Neural cell (in vitro differentiated cells): Measurements from ENCODE around the gene HIGD2B. TPM values are rescaled to one million over a fixed set of nuclear protein-coding genes. Genes with fewer than 3 reads are reported as not detected.

ENCODE experiments used
- H2AFZ ChIP-seq: fragments of 200-600, 300-800 bp; sonication (generic), shearing (Covaris generic); 2 replicates; pipeline ENCODE4 v1.6.0; 2014; ENCODE audit warnings: low read depth, mild to moderate bottlenecking, antibody characterized with exemption, low read length, moderate library complexity
- H3F3A ChIP-seq: fragments of 200-600 bp; shearing (Covaris generic); 2 replicates; pipeline ENCODE4 v1.6.1; 2016; ENCODE audit warnings: mild to moderate bottlenecking, moderate library complexity, mixed read lengths, antibody characterized with exemption, low read length; ENCODE audit not compliant: insufficient read depth, poor library complexity, severe bottlenecking
- H3K27ac ChIP-seq: fragments of 200-600, 300-800 bp; sonication (generic), shearing (Covaris generic); 2 replicates; pipeline ENCODE4 v1.5.1; 2014; ENCODE audit warnings: mild to moderate bottlenecking, low read length, moderate library complexity
- H3K27me3 ChIP-seq: fragments of 300-800, 200-600 bp; sonication (generic), shearing (Covaris generic); 2 replicates; pipeline ENCODE4 v1.6.0; 2014; ENCODE audit warnings: mild to moderate bottlenecking, low read depth, low read length, moderate library complexity; ENCODE audit not compliant: insufficient read depth
- H3K36me3 ChIP-seq: fragments of 300-800, 200-600 bp; sonication (generic), shearing (Covaris generic); 2 replicates; pipeline ENCODE4 v1.5.1; 2014; ENCODE audit warnings: mild to moderate bottlenecking, antibody characterized with exemption, low read length, moderate library complexity; ENCODE audit not compliant: insufficient read depth
- H3K4me2 ChIP-seq: fragments of 300-800, 200-600 bp; sonication (generic), shearing (Covaris generic); 2 replicates; pipeline ENCODE4 v1.6.0; 2014; ENCODE audit warnings: mild to moderate bottlenecking, low read length
- H3K4me3 ChIP-seq: fragments of 300-800, 200-600 bp; sonication (generic), shearing (Covaris generic); 2 replicates; pipeline ENCODE4 v1.5.1; 2014; ENCODE audit warnings: mild to moderate bottlenecking, low read length, moderate library complexity
- H3K79me2 ChIP-seq: fragments of 200-600 bp; shearing (Covaris generic); replicated peaks from 2 replicates; pipeline ENCODE4 v1.6.0; 2014; ENCODE audit warnings: mild to moderate bottlenecking, low read length, moderate library complexity; ENCODE audit not compliant: insufficient read depth
- H3K9ac ChIP-seq: fragments of 300-800, 200-600 bp; sonication (generic), shearing (Covaris generic); 2 replicates; pipeline ENCODE4 v1.6.1; 2016; ENCODE audit warnings: mild to moderate bottlenecking, low read length, mixed read lengths
- H3K9me2 ChIP-seq: fragments of 200-600 bp; shearing (Covaris generic); 2 replicates; pipeline ENCODE4 v1.6.1; 2016; ENCODE audit warnings: mild to moderate bottlenecking, low read length, mixed read lengths; ENCODE audit not compliant: insufficient read depth
- H3K9me3 ChIP-seq: fragments of 200-600, 300-800 bp; sonication (generic), shearing (Covaris generic); 2 replicates; pipeline ENCODE4 v1.6.1; 2016; ENCODE audit warnings: mild to moderate bottlenecking, mixed run types, low read length, moderate library complexity, mixed read lengths
- H4K20me1 ChIP-seq: fragments of 200-600 bp; shearing (Covaris generic); 2 replicates; pipeline ENCODE4 v1.6.1; 2016; ENCODE audit warnings: mild to moderate bottlenecking, mixed run types; ENCODE audit not compliant: insufficient read depth
- CTCF ChIP-seq: fragments of 450-650 bp; IDR thresholded peaks from 2 replicates; pipeline ENCODE4 v1.5.1; 2014; ENCODE audit warnings: antibody characterized with exemption, mild to moderate bottlenecking, moderate library complexity; ENCODE audit not compliant: poor library complexity, severe bottlenecking
- EP300 ChIP-seq: fragments of 450-650 bp; conservative IDR thresholded peaks from 2 replicates; pipeline ENCODE4 v1.6.1; 2014; ENCODE audit warnings: antibody characterized with exemption, mild to moderate bottlenecking, moderate library complexity; ENCODE audit not compliant: poor library complexity, severe bottlenecking
- EZH2 ChIP-seq: fragments of 200-600, 300-800 bp; shearing (Covaris generic), sonication (generic); IDR thresholded peaks from 2 replicates; pipeline ENCODE4 v1.6.1; 2014; ENCODE audit warnings: antibody characterized with exemption, low read length, borderline replicate concordance, mild to moderate bottlenecking; ENCODE audit not compliant: insufficient read depth, poor library complexity, severe bottlenecking
- MXI1 ChIP-seq: fragments of 450-650 bp; conservative IDR thresholded peaks from 2 replicates; pipeline ENCODE4 v1.6.1; 2014; ENCODE audit warnings: antibody characterized with exemption, mild to moderate bottlenecking; ENCODE audit not compliant: poor library complexity, severe bottlenecking
- POLR2AphosphoS5 ChIP-seq: IDR thresholded peaks from 2 replicates; pipeline ENCODE4 v1.6.1; 2012
- RAD21 ChIP-seq: fragments of 450-650 bp; conservative IDR thresholded peaks from 2 replicates; pipeline ENCODE4 v1.6.1; 2014; ENCODE audit warnings: antibody characterized with exemption, mild to moderate bottlenecking, moderate library complexity
- REST ChIP-seq: IDR thresholded peaks from 2 replicates; pipeline ENCODE4 v1.6.1; 2012; ENCODE audit warnings: borderline replicate concordance
- SMC3 ChIP-seq: fragments of 450-650 bp; conservative IDR thresholded peaks from 2 replicates; pipeline ENCODE4 v1.6.1; 2014; ENCODE audit warnings: antibody characterized with exemption, mild to moderate bottlenecking, moderate library complexity; ENCODE audit not compliant: poor library complexity
- TAF1 ChIP-seq: IDR thresholded peaks from 2 replicates; pipeline ENCODE4 v1.6.1; 2012; ENCODE audit warnings: low read depth
- polyA plus RNA-seq: library from polyadenylated mRNA; depleted of rRNA; stranded (reverse); fragments of >200 nt; gene quantifications from 2 replicates; pipeline ENCODE4 v1.2.3, GENCODE V29; 2014

The HIGD2B gene
- polyA plus RNA-seq, 1 donor from 2014 or later = not detected

GRCh38 chr15:72682772-72683171, 3.2 kb downstream of the HIGD2B start:
- no peak overlapping the region for H2AFZ ChIP-seq
- H3K27ac ChIP-seq = no peak overlapping the region
- no peaks in the 10 kb centered on the region for H3K9me3 ChIP-seq
- H3K9me2 ChIP-seq = no peaks in the 10 kb centered on the region
- H3K9ac ChIP-seq = no peak overlapping the region
- no peak overlapping the region for H3K4me2 ChIP-seq
- TF ChIP-seq POLR2AphosphoS5 (no peak), TAF1 (no peak), MXI1 (no peak), EP300 (no peak), EZH2 (no peak), REST (no peak), SMC3 (no peak), CTCF (no peak), RAD21 (no peak)
- peaks cover 4% of the 10 kb centered on the region for H3K27me3 ChIP-seq
- peaks cover 7% of the 10 kb centered on the region for H3K79me2 ChIP-seq
- no peaks in the 10 kb centered on the region for H3F3A ChIP-seq
- H3K4me3 ChIP-seq = no peak overlapping the region
- H3K36me3 ChIP-seq = no peaks in the 10 kb centered on the region
- H4K20me1 ChIP-seq = no peaks in the 10 kb centered on the region

- H3F3A ChIP-seq = no peaks in the 10 kb centered on the region
- no peak overlapping the region for H2AFZ ChIP-seq
- TF ChIP-seq RAD21 (no peak), POLR2AphosphoS5 (no peak), SMC3 (no peak), TAF1 (no peak), EZH2 (no peak), CTCF (no peak), REST (no peak), MXI1 (no peak), EP300 (no peak)
- no peak overlapping the region for H3K27ac ChIP-seq
- no peaks in the 10 kb centered on the region for H3K36me3 ChIP-seq
- no peaks in the 10 kb centered on the region for H3K9me2 ChIP-seq
- H3K4me2 ChIP-seq = no peak overlapping the region
- no peak overlapping the region for H3K4me3 ChIP-seq
- peaks cover 4% of the 10 kb centered on the region for H3K27me3 ChIP-seq
- H3K79me2 ChIP-seq = no peaks in the 10 kb centered on the region
- no peaks in the 10 kb centered on the region for H3K9me3 ChIP-seq
- no peak overlapping the region for H3K9ac ChIP-seq
- H4K20me1 ChIP-seq = no peaks in the 10 kb centered on the region
Measured at GRCh38 chr15:72680931-72681330, 5.1 kb downstream of the HIGD2B start.
